Measurements from ENCODE around the gene PSRC1. TPM values are rescaled to one million over a fixed set of nuclear protein-coding genes. Genes with fewer than 3 reads are reported as not detected.

PSRC1 gene
- total RNA-seq, 1 donor from 2014 or later = 6.9 TPM

- no peak for DNase-seq (ENCODE audit: extremely low read depth, low read depth, low spot score)
Observed at GRCh38 chr1:109249654-109250401, 33.1 kb downstream of the PSRC1 start.

DNA sequence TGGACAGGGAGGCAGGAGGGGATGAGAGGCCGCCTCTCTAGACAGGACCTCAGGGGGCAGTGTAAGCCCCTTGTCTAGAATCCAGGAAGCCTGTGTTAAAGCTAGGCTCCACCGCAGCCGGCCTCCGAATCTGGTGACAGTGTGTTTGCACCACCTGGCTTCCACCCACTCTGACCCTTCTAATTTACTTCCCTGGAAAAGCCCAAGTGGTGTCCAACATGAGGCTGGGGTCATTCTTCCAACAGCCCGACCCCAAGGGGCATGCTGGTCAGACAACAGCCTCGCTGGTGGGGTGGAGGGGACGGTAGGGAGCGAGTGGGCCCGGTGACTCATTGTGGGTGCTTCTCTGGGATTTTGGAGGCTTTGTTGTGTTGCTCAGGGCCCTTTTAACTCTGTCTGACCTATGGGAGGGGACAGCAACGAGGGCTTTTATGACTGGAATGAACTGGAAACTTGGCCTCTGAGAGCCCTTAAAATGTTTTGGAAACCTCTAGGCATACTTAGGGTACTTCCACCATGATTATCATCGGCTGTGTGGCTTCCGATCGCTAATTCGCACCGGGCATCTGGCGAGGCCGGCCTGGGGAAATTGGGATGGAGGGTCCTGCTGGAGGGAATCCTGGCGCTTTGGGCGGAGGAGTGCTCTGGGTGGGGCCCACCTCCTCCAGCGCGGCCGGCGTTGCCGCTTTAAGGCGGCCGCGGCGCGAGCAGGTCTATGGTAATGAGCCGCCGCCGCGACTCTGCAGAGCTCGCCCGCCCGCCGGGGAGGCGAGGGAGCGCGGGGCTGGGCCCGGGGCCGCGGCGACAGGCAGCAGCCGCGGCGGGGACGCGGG lies 33.9 kb downstream of the PSRC1 start, which contains the start of gene CELSR2:
Gene CELSR2 (plus strand): TSS at position 743 of the 833 bp plus-strand sequence. CDS start 541 bp downstream, outside the sequence.
- no peak for DNase-seq (ENCODE audit: extremely low read depth, low read depth, low spot score)

- DNase-seq (ENCODE audit: extremely low read depth, low read depth, low spot score) = no peak
Observed at GRCh38 chr1:109248444-109248796, 34.5 kb downstream of the PSRC1 start.

DNA sequence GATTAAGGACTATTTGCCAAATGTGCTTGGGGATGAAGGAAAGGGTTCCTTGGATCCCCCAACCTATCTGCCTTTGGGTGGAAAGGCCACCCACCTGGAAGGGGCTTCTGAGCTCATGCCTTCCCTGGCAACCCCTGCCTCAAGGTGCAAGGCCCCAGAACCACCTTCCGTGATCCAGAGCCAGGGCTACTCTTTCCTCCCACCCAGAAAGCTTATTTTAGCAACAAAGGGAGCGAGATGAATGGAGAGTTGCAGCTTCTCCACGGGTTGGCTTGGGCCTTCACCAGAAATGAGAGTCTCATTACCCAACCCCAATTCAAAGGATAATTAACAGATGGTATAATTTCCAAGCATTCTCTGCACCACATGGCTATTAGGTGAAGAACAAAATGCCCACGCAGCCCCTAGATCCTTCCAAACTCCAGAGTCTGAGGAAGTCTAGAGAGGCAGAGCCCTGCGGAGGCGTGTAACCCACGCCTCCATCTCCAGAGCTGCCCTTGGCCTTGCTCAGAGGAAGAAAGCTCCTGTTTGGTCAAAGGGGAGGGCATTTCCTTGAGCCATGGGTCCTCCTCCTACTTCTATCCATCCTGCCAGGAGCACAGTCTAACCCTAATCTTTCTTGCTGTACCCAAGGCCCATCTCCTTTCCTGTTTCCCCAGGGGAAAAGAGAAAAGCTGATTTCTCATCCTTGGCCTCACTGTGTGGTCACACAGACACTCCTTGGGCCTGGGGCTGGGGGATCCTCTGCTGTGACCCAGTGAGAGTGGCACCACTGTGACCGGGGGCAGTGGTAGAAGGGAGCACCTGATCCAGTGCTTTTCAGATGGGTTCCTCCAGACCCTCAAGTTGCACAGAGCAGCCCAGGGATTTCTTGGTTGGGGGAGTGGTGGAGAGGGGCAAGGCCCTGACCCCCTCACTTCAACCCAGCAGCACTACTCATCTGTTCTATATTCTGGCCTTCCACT lies 35.3 kb downstream of the PSRC1 start:
- DNase-seq (ENCODE audit: extremely low read depth, low read depth, low spot score) = no peak

DNA sequence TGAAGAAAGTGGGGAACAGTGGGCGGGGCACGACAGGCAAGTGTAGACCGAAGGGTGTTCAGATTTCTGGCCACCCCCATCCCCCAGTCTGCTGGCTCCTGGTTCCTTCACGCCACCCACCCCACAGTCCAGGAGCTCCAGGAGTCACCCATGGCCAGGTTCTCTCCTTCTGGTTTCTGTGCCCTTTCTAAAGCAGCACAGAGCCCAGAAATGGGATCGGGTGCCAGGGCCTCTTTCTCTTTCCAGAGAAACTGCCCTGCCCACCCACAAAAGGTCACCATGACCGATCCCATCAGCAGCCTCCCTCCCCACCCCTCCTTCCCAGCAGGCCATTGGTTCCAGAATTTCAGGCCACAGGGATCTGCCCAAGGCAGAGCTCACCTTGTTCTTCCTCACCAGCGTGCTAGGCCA lies 36.8 kb downstream of the PSRC1 start:
- no peak for DNase-seq (ENCODE audit: extremely low read depth, low read depth, low spot score)

GRCh38 chr1:109243860-109244552 lies 38.9 kb downstream of the PSRC1 start:
- DNase-seq (ENCODE audit: extremely low read depth, low read depth, low spot score) = no peak

DNA sequence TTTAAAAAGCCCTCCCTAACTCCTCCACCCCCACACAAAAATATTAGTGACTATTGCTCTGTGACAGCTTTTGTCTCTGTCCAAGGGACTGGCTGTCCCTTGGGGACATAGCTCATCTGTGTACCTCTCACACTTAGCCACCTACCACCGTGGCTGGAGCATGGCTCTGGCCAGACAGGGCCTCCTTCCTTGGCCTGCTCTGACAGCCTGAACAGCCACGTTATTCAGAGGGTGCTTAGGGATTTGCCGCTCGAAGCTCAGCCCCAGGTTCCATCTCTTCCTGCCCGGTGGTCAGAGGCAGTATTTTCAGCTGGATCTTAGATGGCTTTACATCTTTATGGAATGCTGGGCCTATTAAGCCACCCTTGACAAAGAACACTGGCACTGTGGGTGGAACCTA lies 39.7 kb downstream of the PSRC1 start:
- no peak for DNase-seq (ENCODE audit: extremely low read depth, low read depth, low spot score)

GRCh38 chr1:109242387-109242786 lies 40.6 kb downstream of the PSRC1 start:
- DNase-seq (ENCODE audit: extremely low read depth, low read depth, low spot score) = no peak

GRCh38 chr1:109241841-109242345 lies 41.1 kb downstream of the PSRC1 start:
- DNase-seq (ENCODE audit: extremely low read depth, low read depth, low spot score) = no peak

- no peak for DNase-seq (ENCODE audit: extremely low read depth, low read depth, low spot score)
Observed at GRCh38 chr1:109241344-109241743, 41.6 kb downstream of the PSRC1 start.

DNA sequence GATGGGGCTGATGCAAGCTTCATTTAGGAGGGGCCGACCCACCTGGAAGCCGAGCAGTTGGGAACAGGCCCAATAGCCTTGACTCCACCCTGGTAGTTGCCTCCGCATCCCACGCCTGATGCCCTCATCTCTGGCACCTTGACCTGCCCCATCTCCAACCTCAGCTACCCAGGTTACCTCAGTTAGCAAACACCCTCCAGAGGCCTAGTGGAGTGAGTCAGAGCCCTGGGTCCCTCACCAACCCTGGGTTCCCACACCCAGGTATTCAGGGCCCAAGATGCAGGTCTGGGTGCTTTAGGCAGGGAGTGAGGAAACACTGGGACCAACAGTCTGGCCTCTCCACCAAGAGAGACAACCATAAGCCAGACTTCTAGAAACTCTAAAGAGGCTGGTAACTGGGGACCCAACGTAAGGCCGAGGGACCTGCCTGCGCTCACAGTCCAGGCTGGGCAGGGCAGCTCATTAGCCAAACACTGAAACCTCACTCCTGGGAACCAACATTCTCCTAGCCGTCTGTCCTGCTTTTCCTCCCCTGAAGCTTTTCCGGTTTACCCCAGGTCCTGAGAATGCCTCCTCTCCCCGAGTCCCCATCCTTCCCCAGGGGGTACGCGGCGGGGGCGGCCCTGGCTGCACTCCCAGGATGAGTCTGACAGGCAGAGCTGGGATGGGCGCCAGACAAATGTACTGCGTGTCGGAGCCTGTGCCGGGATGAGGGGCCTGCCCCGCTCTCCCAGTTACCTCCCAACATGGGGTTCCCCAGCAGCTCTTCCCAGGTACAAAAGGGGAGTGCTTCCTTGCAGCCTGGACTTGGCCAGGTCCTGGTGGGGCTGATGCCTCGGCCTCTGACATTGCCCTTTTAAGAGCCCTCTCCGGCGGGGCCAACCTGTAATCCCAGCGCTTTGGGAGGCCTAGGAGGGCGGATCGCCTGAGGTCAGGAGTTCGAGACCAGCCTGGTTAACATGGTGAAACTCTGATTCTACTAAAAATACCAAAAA lies 42.5 kb downstream of the PSRC1 start:
- no peak for DNase-seq (ENCODE audit: extremely low read depth, low read depth, low spot score)

DNA sequence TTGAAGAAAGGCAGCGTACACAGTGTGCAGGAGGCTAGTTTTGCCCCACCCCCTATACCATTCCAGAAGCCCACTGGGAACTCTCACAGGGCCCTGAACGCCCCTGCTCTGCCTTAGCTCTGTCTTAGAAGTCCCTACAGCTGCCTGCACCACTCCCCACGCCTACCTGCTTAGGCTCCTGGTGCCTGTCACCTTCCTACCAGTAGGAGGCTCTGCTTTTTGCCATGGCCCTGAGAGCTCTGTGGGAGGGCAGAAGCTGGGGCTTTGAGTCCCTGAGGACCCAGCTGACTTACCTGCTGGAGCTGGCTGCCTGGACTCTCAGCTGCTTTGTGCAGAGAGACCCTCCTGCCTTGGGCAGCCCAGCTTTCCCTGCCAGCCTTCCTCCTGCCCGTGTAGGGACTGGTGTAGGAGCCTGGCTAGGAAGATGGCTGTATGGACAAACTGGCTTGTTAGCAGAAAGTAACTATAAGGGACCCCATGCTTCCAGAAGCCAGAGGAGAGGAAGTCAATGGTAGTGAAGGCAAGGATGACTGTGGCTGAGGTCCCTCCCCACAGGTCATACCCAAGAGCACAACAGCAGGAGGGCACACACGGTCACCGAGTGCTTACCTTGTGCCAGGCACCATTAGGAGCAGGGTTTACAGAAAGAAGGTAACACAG lies 43.4 kb downstream of the PSRC1 start:
- no peak for DNase-seq (ENCODE audit: extremely low read depth, low read depth, low spot score)

GRCh38 chr1:109239047-109239408 lies 43.9 kb downstream of the PSRC1 start:
- no peak for DNase-seq (ENCODE audit: extremely low read depth, low read depth, low spot score)

- no peak for DNase-seq (ENCODE audit: extremely low read depth, low read depth, low spot score)
Observed at GRCh38 chr1:109238382-109238781, 44.6 kb downstream of the PSRC1 start.

DNA sequence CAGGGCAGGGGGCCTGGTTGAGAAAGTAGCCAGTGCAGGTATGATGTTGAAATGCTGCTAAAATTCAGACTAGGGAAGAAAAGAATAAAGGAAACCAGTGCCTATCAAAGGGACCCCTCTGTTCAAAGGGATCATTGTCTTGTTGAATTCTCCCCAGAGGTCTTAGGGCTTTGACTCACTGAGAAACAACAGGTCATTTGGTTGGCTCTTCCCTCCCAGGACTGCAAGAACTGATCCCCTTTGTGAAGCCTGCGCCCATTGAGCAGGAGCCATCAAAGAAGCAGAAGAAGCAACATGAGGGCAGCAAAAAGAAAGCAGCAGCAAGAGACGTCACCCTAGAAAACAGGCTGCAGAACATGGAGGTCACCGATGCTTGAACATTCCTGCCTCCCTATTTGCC lies 45.4 kb downstream of the PSRC1 start:
- DNase-seq (ENCODE audit: extremely low read depth, low read depth, low spot score) = no peak

GRCh38 chr1:109235137-109235536 lies 47.8 kb downstream of the PSRC1 start:
- no peak for DNase-seq (ENCODE audit: extremely low read depth, low read depth, low spot score)

- DNase-seq (ENCODE audit: extremely low read depth, low read depth, low spot score) = no peak
Observed at GRCh38 chr1:109231066-109231465, 51.9 kb downstream of the PSRC1 start.
